Astrocyte (in vitro differentiated cells and primary cell): Measurements from ENCODE around the gene AAGAB. TPM values are rescaled to one million over a fixed set of nuclear protein-coding genes. Genes with fewer than 3 reads are reported as not detected.

ENCODE experiments used
- DNase-seq: peaks from one replicate; pipeline ENCODE4 v3.0.0-alpha.2; 2010; ENCODE audit warnings: low read depth
- FAIRE-seq: peaks from 2 replicates; lab custom pipeline; 2011; peaks lifted over from hg19 to GRCh38; lab: Jason Lieb, UNC
- H2AFZ ChIP-seq: 2 replicates; pipeline ENCODE4 v1.6.0; 2012; ENCODE audit warnings: low read depth, low read length, inconsistent platforms
- H3K27ac ChIP-seq: 2 replicates; pipeline ENCODE4 v1.5.1; 2011; ENCODE audit warnings: low read depth, low read length, inconsistent platforms
- H3K27me3 ChIP-seq: 2 replicates; pipeline ENCODE4 v1.6.0; 2011; ENCODE audit warnings: low read length, inconsistent platforms; ENCODE audit not compliant: insufficient read depth
- H3K36me3 ChIP-seq: 2 replicates; pipeline ENCODE4 v1.5.1; 2011; ENCODE audit warnings: low read length, inconsistent platforms; ENCODE audit not compliant: insufficient read depth
- H3K4me1 ChIP-seq: 2 replicates; pipeline ENCODE4 v1.5.1; 2011; ENCODE audit warnings: low read length, inconsistent platforms; ENCODE audit not compliant: insufficient read depth
- H3K4me2 ChIP-seq: 2 replicates; pipeline ENCODE4 v1.6.0; 2012; ENCODE audit warnings: low read length, inconsistent platforms
- H3K4me3 ChIP-seq: 2 replicates; pipeline ENCODE4 v1.5.1; 2011; ENCODE audit warnings: low read depth, mild to moderate bottlenecking, low read length, inconsistent platforms; ENCODE audit not compliant: insufficient read depth
- H3K79me2 ChIP-seq: 2 replicates; pipeline ENCODE4 v1.6.0; 2012; ENCODE audit warnings: mild to moderate bottlenecking, low read length, inconsistent platforms; ENCODE audit not compliant: insufficient read depth
- H3K9ac ChIP-seq: 2 replicates; pipeline ENCODE4 v1.6.0; 2012; ENCODE audit warnings: mild to moderate bottlenecking, low read length, inconsistent platforms
- H3K9me3 ChIP-seq: 2 replicates; pipeline ENCODE4 v1.5.1; 2012; ENCODE audit warnings: low read depth, mild to moderate bottlenecking, low read length, inconsistent platforms; ENCODE audit not compliant: insufficient read depth
- H4K20me1 ChIP-seq: 2 replicates; pipeline ENCODE4 v1.6.0; 2012; ENCODE audit warnings: low read length, inconsistent platforms; ENCODE audit not compliant: insufficient read depth
- H3K27ac Mint-ChIP-seq: one replicate; pipeline ENCODE4 v1.8.0; 2021; ENCODE audit warnings: mild to moderate bottlenecking, mixed read lengths; ENCODE audit not compliant: unreplicated experiment
- H3K27me3 Mint-ChIP-seq: one replicate; pipeline ENCODE4 v1.8.0; 2021; ENCODE audit warnings: low read depth, mixed read lengths; ENCODE audit not compliant: unreplicated experiment
- H3K36me3 Mint-ChIP-seq: one replicate; pipeline ENCODE4 v1.8.0; 2021; ENCODE audit warnings: low read depth, mixed read lengths; ENCODE audit not compliant: unreplicated experiment
- H3K4me1 Mint-ChIP-seq: one replicate; pipeline ENCODE4 v1.8.0; 2021; ENCODE audit warnings: low read depth, mixed read lengths; ENCODE audit not compliant: unreplicated experiment
- H3K4me3 Mint-ChIP-seq: one replicate; pipeline ENCODE4 v1.8.0; 2021; ENCODE audit warnings: mild to moderate bottlenecking, moderate library complexity, mixed read lengths; ENCODE audit not compliant: unreplicated experiment
- H3K9me3 Mint-ChIP-seq: one replicate; pipeline ENCODE4 v1.8.0; 2021; ENCODE audit warnings: mild to moderate bottlenecking, mixed read lengths; ENCODE audit not compliant: unreplicated experiment
- CTCF ChIP-seq: IDR thresholded peaks from 2 replicates; pipeline ENCODE4 v1.5.1; 2011; ENCODE audit warnings: low read depth, mild to moderate bottlenecking, inconsistent platforms, low read length, moderate library complexity; ENCODE audit not compliant: insufficient read depth
- EZH2 ChIP-seq: IDR thresholded peaks from 2 replicates; pipeline ENCODE4 v1.6.1; 2012; ENCODE audit warnings: mild to moderate bottlenecking, low read length, inconsistent platforms; ENCODE audit not compliant: insufficient read depth
- total RNA-seq: library from RNA; stranded (reverse); gene quantifications from 2 replicates; pipeline ENCODE4 v1.2.1, GENCODE V29; 2021

AAGAB gene
- total RNA-seq, 1 donor from 2014 or later = 52.2 TPM

GRCh38 chr15:67251318-67251717 lies 3.1 kb downstream of the AAGAB start:
- no peak overlapping the region for H3K4me3 ChIP-seq
- no peak overlapping the region for H3K4me3 Mint-ChIP-seq
- H3K9me3 Mint-ChIP-seq = no peaks in the 10 kb centered on the region
- no peaks in the 10 kb centered on the region for H3K27me3 ChIP-seq
- peaks cover 5% of the 10 kb centered on the region for H3K4me1 Mint-ChIP-seq
- H3K36me3 ChIP-seq = no peaks in the 10 kb centered on the region
- H3K27ac Mint-ChIP-seq = no peak overlapping the region
- peaks cover 7% of the 10 kb centered on the region for H3K4me1 ChIP-seq
- H3K36me3 Mint-ChIP-seq = peaks cover 6% of the 10 kb centered on the region
- no peak overlapping the region for H3K9ac ChIP-seq
- no peak for FAIRE-seq
- peaks cover 75% of the 10 kb centered on the region for H3K79me2 ChIP-seq
- no peak overlapping the region for H3K27ac ChIP-seq
- TF ChIP-seq CTCF = no peak
- no peak for TF ChIP-seq EZH2
- H3K27me3 Mint-ChIP-seq = no peaks in the 10 kb centered on the region
- H3K4me2 ChIP-seq = no peak overlapping the region
- H2AFZ ChIP-seq = no peak overlapping the region
- H3K9me3 ChIP-seq = no peaks in the 10 kb centered on the region
- H4K20me1 ChIP-seq = peaks cover 33% of the 10 kb centered on the region
- DNase-seq = no peak

- H3K4me1 Mint-ChIP-seq = peaks cover 5% of the 10 kb centered on the region
Observed at GRCh38 chr15:67249830-67250229, 4.6 kb downstream of the AAGAB start.

More at GRCh38 chr15:67249830-67250229, 4.6 kb downstream of the AAGAB start:
- Histone ChIP-seq H3K27ac (no peak overlapping the region), H3K4me3 (no peak overlapping the region), H3K9ac (no peak overlapping the region), H3K36me3 (no peaks in the 10 kb centered on the region), H2AFZ (no peak overlapping the region), H3K79me2 (peaks cover 87% of the 10 kb centered on the region), H3K27me3 (no peaks in the 10 kb centered on the region), H3K4me1 (peaks cover 7% of the 10 kb centered on the region), H4K20me1 (peaks cover 33% of the 10 kb centered on the region), H3K4me2 (no peak overlapping the region), H3K9me3 (no peaks in the 10 kb centered on the region)
- no peaks in the 10 kb centered on the region for H3K9me3 Mint-ChIP-seq
- TF ChIP-seq EZH2 (no peak), CTCF (no peak)
- no peak for FAIRE-seq
- H3K4me3 Mint-ChIP-seq = no peak overlapping the region
- no peak overlapping the region for H3K27ac Mint-ChIP-seq
- peaks cover 6% of the 10 kb centered on the region for H3K36me3 Mint-ChIP-seq
- H3K27me3 Mint-ChIP-seq = no peaks in the 10 kb centered on the region
- DNase-seq = no peak
